Colonic mucosa (tissue), 4 donors: Measurements from ENCODE around the gene THAP7. TPM values are rescaled to one million over a fixed set of nuclear protein-coding genes. Genes with fewer than 3 reads are reported as not detected.

Experiments
- DNase-seq: peaks from one replicate; pipeline ENCODE4 v3.0.0-alpha.2; 2020
- H3K27ac ChIP-seq: fragments of 200-600 bp; one replicate; pipeline ENCODE4 v1.8.0; 2021
- H3K27me3 ChIP-seq: fragments of 200-600 bp; one replicate; pipeline ENCODE4 v1.8.0; 2021
- H3K36me3 ChIP-seq: fragments of 200-600 bp; one replicate; pipeline ENCODE4 v1.8.0; 2021
- H3K4me1 ChIP-seq: fragments of 200-600 bp; one replicate; pipeline ENCODE4 v1.8.0; 2021; ENCODE audit warnings: mild to moderate bottlenecking
- H3K4me3 ChIP-seq: fragments of 200-600 bp; one replicate; pipeline ENCODE4 v1.8.0; 2021
- H3K9ac ChIP-seq, 2 donors: one replicate each; pipeline ENCODE4 v1.7.0; 2013; ENCODE audit warnings: control low read depth in 2 of 2, low read depth in 2 of 2, low read length in 2 of 2
- H3K9me3 ChIP-seq: fragments of 200-600 bp; one replicate; pipeline ENCODE4 v1.8.0; 2021
- CTCF ChIP-seq: fragments of 200-600 bp; IDR thresholded peaks from one replicate; pipeline ENCODE4 v1.8.0; 2022; ENCODE audit warnings: antibody characterized with exemption, mild to moderate bottlenecking
- intact Hi-C: fragments of 100-400 bp; cut with DNase I; formaldehyde crosslinking; loops from one replicate; pipeline ENCODE4 v1.14.1; 2022
- total RNA-seq, 2 donors: library from RNA; stranded (reverse); fragmentation: NEBNext Ultra II Directional in 1 of 2; extraction: Animal tissue kit (Norgen Biotek cat#: 25700) in 1 of 2; gene quantifications; one replicate each; pipeline ENCODE4 v1.2.1, GENCODE V29; 2021
- donor health status: healthy.
- donor health status: DM: no; HTN: no; CAD: no.
- donor health status: DM: no; HTN: no; CAD: no.

THAP7 gene
- total RNA-seq, 2 donors from 2014 or later, result 12.9 to 23.3 TPM

GRCh38 chr22:20957683-20958431, 44.1 kb downstream of the THAP7 start:
- TF ChIP-seq CTCF, result no peak
- DNase-seq, result peak; percentile 79
- peak overlapping the region; percentile 88 for H3K27ac ChIP-seq
- no peaks in the 10 kb centered on the region for H3K36me3 ChIP-seq
- peak overlapping the region; percentile 88 to 89 for H3K9ac ChIP-seq
- no peaks in the 10 kb centered on the region for H3K9me3 ChIP-seq
- no peaks in the 10 kb centered on the region for H3K27me3 ChIP-seq
- H3K4me1 ChIP-seq, result peaks cover 6% of the 10 kb centered on the region
- peak overlapping the region; percentile 73 for H3K4me3 ChIP-seq
- intact Hi-C loops, result no loop called here

GRCh38 chr22:20957102-20957682, 44.7 kb downstream of the THAP7 start:
- Histone ChIP-seq H3K27ac (peak overlapping the region; percentile 88), H3K9me3 (no peaks in the 10 kb centered on the region), H3K36me3 (no peaks in the 10 kb centered on the region), H3K27me3 (no peaks in the 10 kb centered on the region), H3K4me3 (peak overlapping the region; percentile 73), H3K4me1 (peaks cover 6% of the 10 kb centered on the region), H3K9ac (peak overlapping the region; percentile 88 to 89)
- no peak for TF ChIP-seq CTCF
- no peak for DNase-seq
- intact Hi-C loops, result no loop called here

DNA sequence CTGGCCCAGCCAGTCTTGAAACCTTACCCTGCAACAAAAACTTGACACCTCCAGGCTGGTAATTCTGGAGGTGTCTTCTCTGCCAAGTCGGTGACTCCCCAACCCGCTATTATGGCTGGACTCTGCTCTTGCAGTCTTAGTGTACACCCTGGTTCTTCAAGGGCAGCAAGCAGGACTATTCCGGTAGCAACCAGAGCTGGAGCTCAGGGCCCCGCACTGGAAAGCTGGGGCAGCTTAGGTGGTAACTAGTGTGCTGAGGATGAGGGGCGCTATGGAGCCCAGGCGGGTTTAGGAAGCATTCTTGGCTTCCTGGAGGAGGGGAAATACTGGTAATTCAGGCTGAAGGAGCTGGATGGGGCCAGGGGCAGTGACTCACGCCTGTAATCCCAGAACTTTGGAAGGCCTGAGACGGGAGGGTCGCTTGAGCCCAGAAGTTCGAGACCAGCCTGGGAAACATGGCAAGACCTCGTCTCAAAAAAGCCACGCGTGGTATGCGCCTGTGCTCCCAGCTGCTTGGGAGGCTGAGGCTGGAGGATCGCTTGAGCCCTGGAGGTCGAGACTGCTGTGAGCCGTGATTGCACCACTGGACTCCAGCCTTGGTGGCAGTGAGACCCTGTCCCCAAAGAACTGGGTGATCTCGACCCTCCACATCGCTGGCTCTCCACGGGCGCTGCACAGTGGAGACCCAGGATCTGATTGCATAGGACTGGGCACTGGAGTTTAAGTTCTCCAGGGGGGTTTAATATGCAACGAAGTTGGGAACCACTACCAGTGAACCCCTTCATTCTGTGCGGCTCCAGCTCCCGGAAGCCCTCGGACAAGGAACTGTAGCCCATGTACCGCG, 45.4 kb downstream of the THAP7 start:
- TF ChIP-seq CTCF, result no peak
- peak overlapping the region; percentile 88 for H3K27ac ChIP-seq
- no peaks in the 10 kb centered on the region for H3K36me3 ChIP-seq
- peak overlapping the region; percentile 73 for H3K4me3 ChIP-seq
- H3K4me1 ChIP-seq, result peaks cover 11% of the 10 kb centered on the region
- no peaks in the 10 kb centered on the region for H3K9me3 ChIP-seq
- intact Hi-C loops, result no loop called here
- peak overlapping the region; percentile 88 to 89 for H3K9ac ChIP-seq
- peak; percentile 89 for DNase-seq
- no peaks in the 10 kb centered on the region for H3K27me3 ChIP-seq

DNA sequence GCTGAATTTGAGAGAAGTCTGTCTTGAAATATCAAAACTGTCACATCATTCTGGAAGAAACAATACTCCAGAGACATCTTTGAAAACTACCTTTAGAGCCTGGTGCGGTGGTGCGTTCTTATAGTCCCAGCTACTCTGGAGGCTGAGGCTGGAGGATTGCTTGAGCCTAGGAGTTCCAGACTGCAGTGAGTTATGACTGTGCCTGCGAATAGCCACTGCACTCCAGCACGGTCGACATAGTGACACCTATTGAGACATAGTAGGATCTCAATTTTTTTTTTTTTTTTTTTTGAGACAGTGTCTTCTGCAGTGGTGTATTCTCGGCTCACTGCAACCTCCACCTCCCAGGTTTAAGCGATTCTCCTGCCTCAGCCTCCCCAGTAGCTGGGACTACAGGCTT, 46.4 kb downstream of the THAP7 start:
- Histone ChIP-seq H3K36me3 (no peaks in the 10 kb centered on the region), H3K9ac (peak overlapping the region in 1 of 2 donors; percentile 89), H3K4me3 (no peak overlapping the region), H3K27ac (peak overlapping the region; percentile 88), H3K27me3 (no peaks in the 10 kb centered on the region), H3K4me1 (peaks cover 18% of the 10 kb centered on the region), H3K9me3 (no peaks in the 10 kb centered on the region)
- intact Hi-C loops, result no loop called here
- DNase-seq, result no peak
- TF ChIP-seq CTCF, result no peak
